ENCODE results near the gene STK32C. TPM values are rescaled to one million over a fixed set of nuclear protein-coding genes. Genes with fewer than 3 reads are reported as not detected.

Gene STK32C
- total and polyA plus RNA-seq, 10 of the 15 experiments (the other 5 are each of a cell fraction or from before 2014, with no cell fraction given): 1.5 to 18.1 (median 6.4) TPM

GRCh38 chr10:132189810-132190422 lies 117.8 kb downstream of the STK32C start:
- ChIA-PET RAD21 (ENCODE audit: unreplicated experiment) (no interaction called here), POLR2A (no interaction called here), SMC1A (ENCODE audit: uncharacterized antibody, unreplicated experiment) (no interaction called here), CTCF (no interaction called here)
- Histone ChIP-seq H3K4me3 (no peak overlapping the region), H2AFZ (ENCODE audit: control insufficient read depth, low read depth, low read length) (no peak overlapping the region), H3K36me3 (ENCODE audit: control insufficient read depth in 2 of 2, insufficient read depth in 2 of 2, low read length in 1 of 2) (no peaks in the 10 kb centered on the region), H4K20me1 (ENCODE audit: control insufficient read depth, insufficient read depth) (no peaks in the 10 kb centered on the region), H3K79me2 (ENCODE audit: control insufficient read depth, insufficient read depth, low read length) (no peaks in the 10 kb centered on the region), H3K4me2 (ENCODE audit: control insufficient read depth, insufficient read depth) (no peak overlapping the region), H3K27me3 (replicated peaks in 1 of 2; ENCODE audit: control insufficient read depth in 2 of 2, insufficient read depth in 2 of 2, low read length in 1 of 2) (no peaks in the 10 kb centered on the region), H3K27ac (ENCODE audit: control insufficient read depth, insufficient read depth) (no peak overlapping the region), H3K9me3 (replicated peaks; ENCODE audit: control insufficient read depth, insufficient read depth, low read length) (no peaks in the 10 kb centered on the region; the same call in 2 of the 3 replicates), H3K4me1 (ENCODE audit: control insufficient read depth, insufficient read depth, low read length) (no peaks in the 10 kb centered on the region), H3K9ac (ENCODE audit: control insufficient read depth, insufficient read depth, low read length) (no peak overlapping the region)
- FAIRE-seq (no peak), ATAC-seq (no peak), DNase-seq (ENCODE audit: low read depth, low spot score) (no peak)
- BruUV-seq (replicated peaks): no TSS peak
- 45% methylated on average over 17 of the region's 17 CpGs for WGBS (ENCODE audit: insufficient coverage, insufficient replicate concordance, low lambda C conversion rate, missing lambda C conversion rate)
- in situ Hi-C loops (cut with MboI) (no loop called here), intact Hi-C loops (cut with micrococcal nuclease; ENCODE audit: unreplicated experiment) (no loop called here)
- TF ChIP-seq TCF3 (IDR thresholded peaks at IDR 0.05; ENCODE audit: borderline replicate concordance, insufficient read depth, low read depth, low read length) (no peak), ETV6 (conservative IDR thresholded peaks at IDR 0.05 in 1 of 2, IDR thresholded peaks at IDR 0.05 in 1 of 2; ENCODE audit: borderline replicate concordance in 1 of 2, low read depth in 1 of 2) (no peak), MTA2 (IDR thresholded peaks at IDR 0.05; ENCODE audit: low read depth) (no peak)

- no peaks in the 10 kb centered on the region for H3K4me1 ChIP-seq (ENCODE audit: control insufficient read depth, insufficient read depth, low read length)
- H3K79me2 ChIP-seq (ENCODE audit: control insufficient read depth, insufficient read depth, low read length): no peaks in the 10 kb centered on the region
- no TSS peak for BruUV-seq (replicated peaks)
- ChIA-PET POLR2A (no interaction called here), RAD21 (ENCODE audit: unreplicated experiment) (no interaction called here), SMC1A (ENCODE audit: uncharacterized antibody, unreplicated experiment) (no interaction called here), CTCF (no interaction called here)
- ATAC-seq (no peak), DNase-seq (ENCODE audit: low read depth, low spot score) (no peak), FAIRE-seq (no peak)
- H3K9ac ChIP-seq (ENCODE audit: control insufficient read depth, insufficient read depth, low read length): no peak overlapping the region
- H2AFZ ChIP-seq (ENCODE audit: control insufficient read depth, low read depth, low read length): no peak overlapping the region
- no peaks in the 10 kb centered on the region for H4K20me1 ChIP-seq (ENCODE audit: control insufficient read depth, insufficient read depth)
- H3K27me3 ChIP-seq (replicated peaks in 1 of 2; ENCODE audit: control insufficient read depth in 2 of 2, insufficient read depth in 2 of 2, low read length in 1 of 2): no peaks in the 10 kb centered on the region
- H3K4me3 ChIP-seq: no peak overlapping the region
- no peak overlapping the region for H3K27ac ChIP-seq (ENCODE audit: control insufficient read depth, insufficient read depth)
- H3K4me2 ChIP-seq (ENCODE audit: control insufficient read depth, insufficient read depth): no peak overlapping the region
- in situ Hi-C loops (cut with MboI) (no loop called here), intact Hi-C loops (cut with micrococcal nuclease; ENCODE audit: unreplicated experiment) (no loop called here)
- no peaks in the 10 kb centered on the region; the same call in 2 of the 3 replicates for H3K9me3 ChIP-seq (replicated peaks; ENCODE audit: control insufficient read depth, insufficient read depth, low read length)
- TF ChIP-seq JUNB (IDR thresholded peaks at IDR 0.05): no peak
- no peak for TF ChIP-seq SUPT20H (IDR thresholded peaks at IDR 0.05; ENCODE audit: borderline replicate concordance, control insufficient read depth, low read depth, low read length)
- no peak for TF ChIP-seq ZBTB11 (CRISPR knock-in tag; IDR thresholded peaks at IDR 0.05)
- WGBS (ENCODE audit: insufficient coverage, insufficient replicate concordance, low lambda C conversion rate, missing lambda C conversion rate): 44% methylated on average over 16 of the region's 16 CpGs
- H3K36me3 ChIP-seq (ENCODE audit: control insufficient read depth in 2 of 2, insufficient read depth in 2 of 2, low read length in 1 of 2): no peaks in the 10 kb centered on the region
Measured at GRCh38 chr10:132189016-132189415, 118.7 kb downstream of the STK32C start.

Data from GM12878 (cell line).